Panc1 (cell line): ENCODE data around the gene URAD. TPM values are rescaled to one million over a fixed set of nuclear protein-coding genes. Genes with fewer than 3 reads are reported as not detected.

ENCODE experiments used
- ATAC-seq: fragments of 200-7000 bp; cut with Tn5 transposase; 2 replicates; pipeline ENCODE4 v1.9.1; 2020; ENCODE audit warnings: mild to moderate bottlenecking, moderate library complexity
- BruUV-seq: library from RNA; stranded (reverse); fragments of 400-500 nt; replicated peaks from 2 replicates; lab custom pipeline; 2021; lab: Mats Ljungman, UMichigan
- CTCF ChIA-PET: fragments of 300-600 bp; sonication (Branson Sonifier 250); formaldehyde crosslinking; loops from one replicate; lab custom pipeline; 2022; ENCODE audit warnings: antibody characterized with exemption; lab: Charles Lee
- POLR2A ChIA-PET: fragments of 300-600 bp; sonication (Branson Sonifier 250); formaldehyde crosslinking; loops from one replicate; lab custom pipeline; 2022; ENCODE audit warnings: antibody characterized with exemption; lab: Charles Lee
- DNase-seq: peaks from one replicate; pipeline ENCODE4 v3.0.0-alpha.2; 2010; ENCODE audit warnings: low read depth, low spot score
- H3K27ac ChIP-seq: 2 replicates; pipeline ENCODE4 v1.5.1; 2011; ENCODE audit warnings: mild to moderate bottlenecking, low read length, inconsistent platforms
- H3K27me3 ChIP-seq: fragments of 200-500 bp; sonication (Bioruptor generic); 2 replicates; pipeline ENCODE4 v1.6.0; 2014; ENCODE audit warnings: low read length, inconsistent platforms; ENCODE audit not compliant: control insufficient read depth, insufficient read depth
- H3K36me3 ChIP-seq: fragments of 200-500 bp; sonication (Bioruptor generic); 2 replicates; pipeline ENCODE4 v1.5.1; 2014; ENCODE audit warnings: inconsistent platforms, mild to moderate bottlenecking, low read length, moderate library complexity; ENCODE audit not compliant: control insufficient read depth, insufficient read depth
- H3K4me1 ChIP-seq: 2 replicates; pipeline ENCODE4 v1.5.1; 2011; ENCODE audit warnings: inconsistent platforms, mild to moderate bottlenecking, low read length, moderate library complexity; ENCODE audit not compliant: control insufficient read depth, insufficient read depth
- H3K4me3 ChIP-seq, 2 experiments: 2 replicates each; pipeline ENCODE4 v1.5.1; 2011 to 2012; ENCODE audit warnings: low read depth in 2 of 2, low read length in 2 of 2, mild to moderate bottlenecking in 2 of 2, inconsistent platforms in 1 of 2, moderate library complexity in 1 of 2
- H3K9me3 ChIP-seq: fragments of 200-500 bp; sonication (Bioruptor generic); 2 replicates; pipeline ENCODE4 v1.5.1; 2014; ENCODE audit warnings: low read depth, mild to moderate bottlenecking, inconsistent platforms, low read length, moderate library complexity; ENCODE audit not compliant: control insufficient read depth, insufficient read depth
- POLR2AphosphoS5 ChIP-seq: IDR thresholded peaks from 2 replicates; pipeline ENCODE4 v1.6.1; 2012; ENCODE audit warnings: mild to moderate bottlenecking, low read depth, low read length, moderate library complexity
- SIN3A ChIP-seq: IDR thresholded peaks from 2 replicates; pipeline ENCODE4 v1.6.1; 2012; ENCODE audit warnings: low read depth, mild to moderate bottlenecking, low read length, moderate library complexity, borderline replicate concordance; ENCODE audit not compliant: insufficient read depth
- TCF7L2 ChIP-seq: IDR thresholded peaks from 2 replicates; pipeline ENCODE4 v1.6.1; 2011; ENCODE audit warnings: mild to moderate bottlenecking, low read depth, low read length, inconsistent platforms
- in situ Hi-C: cut with HindIII; loops from 2 replicates; pipeline ENCODE4 v1.10.0; 2016; ENCODE audit warnings: low sequenced_read_pairs, low pct_unique_long_range_greater_than_20kb
- intact Hi-C: fragments of 100-400 bp; cut with micrococcal nuclease; formaldehyde crosslinking; loops from one replicate; pipeline ENCODE4 v1.10.0; 2022; ENCODE audit not compliant: unreplicated experiment
- total RNA-seq: library from RNA; stranded (reverse); gene quantifications from one replicate; pipeline ENCODE4 v1.2.1, GENCODE V29; 2021; ENCODE audit not compliant: unreplicated experiment
- TF ChIP-seq, protein P1 (sequence below): fragments of 450-650 bp; IDR thresholded peaks from 2 replicates; pipeline ENCODE4 v1.5.1; 2017; ENCODE audit warnings: mild to moderate bottlenecking
- TF ChIP-seq, protein P2 (sequence below), 2 experiments: IDR thresholded peaks; 2 replicates each; pipeline ENCODE4 v1.6.1; 2011 to 2012; ENCODE audit warnings: low read depth in 2 of 2, control low read depth in 1 of 2, low read length in 1 of 2, mild to moderate bottlenecking in 1 of 2, moderate library complexity in 1 of 2; ENCODE audit not compliant: insufficient read depth in 1 of 2

Gene URAD
- total RNA-seq, 1 experiment from 2014 or later = not detected

DNA sequence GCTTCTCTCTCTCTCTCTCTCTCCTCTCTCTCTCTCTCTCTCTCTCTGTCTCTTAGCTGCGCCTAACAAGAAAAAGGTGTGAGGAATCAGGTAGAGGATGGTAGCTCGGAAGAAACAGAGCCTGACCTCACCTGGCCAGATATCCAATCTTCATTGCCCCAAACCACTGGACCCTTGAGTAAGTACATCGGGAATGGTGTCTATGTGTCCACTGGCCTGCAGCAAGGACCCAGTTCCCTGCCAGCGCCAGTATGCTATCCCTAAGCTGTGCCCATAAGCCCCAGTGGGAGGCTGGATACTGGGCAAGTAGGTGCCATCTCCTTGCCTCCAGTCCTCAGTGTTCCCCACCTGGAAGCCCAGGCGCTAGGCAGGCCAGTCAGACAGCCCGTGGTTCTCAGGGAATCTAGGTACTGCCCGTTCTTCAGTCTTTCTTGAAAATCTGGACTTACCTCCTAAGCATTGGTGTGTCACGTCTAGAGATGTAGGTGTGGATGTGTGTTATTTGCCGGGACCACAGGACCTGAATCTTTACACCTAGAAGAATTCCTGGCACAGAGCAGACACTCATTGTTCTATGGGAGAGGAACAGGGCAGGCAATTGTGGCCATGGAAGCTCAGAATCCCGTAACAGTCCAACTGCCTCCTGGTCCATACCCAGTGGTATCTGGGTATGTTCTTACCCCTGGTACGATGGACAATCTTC, 7.3 kb downstream of the URAD start:
- CTCF ChIA-PET = interaction anchor here (0.8 kb wide), 1 partner anchor 152 kb away, joined by 3 read pairs; no protein-coding TSS in a partner anchor
- H3K36me3 ChIP-seq = no peaks in the 10 kb centered on the region
- no peaks in the 10 kb centered on the region for H3K27me3 ChIP-seq
- H3K4me3 ChIP-seq = no peak overlapping the region
- H3K4me1 ChIP-seq = no peaks in the 10 kb centered on the region
- intact Hi-C loops = loop anchor here (10.0 kb wide), 3 partner anchors 146 to 616 kb away; no protein-coding TSS in a partner anchor
- no TSS peak for BruUV-seq
- POLR2A ChIA-PET = interaction anchor here (0.7 kb wide), 1 partner anchor 591 kb away, joined by 12 read pairs; no protein-coding TSS in a partner anchor
- DNase-seq (no peak), ATAC-seq (no peak)
- TF ChIP-seq SIN3A (no peak), TCF7L2 (no peak), POLR2AphosphoS5 (no peak)
- TF ChIP-seq, protein P1, sequence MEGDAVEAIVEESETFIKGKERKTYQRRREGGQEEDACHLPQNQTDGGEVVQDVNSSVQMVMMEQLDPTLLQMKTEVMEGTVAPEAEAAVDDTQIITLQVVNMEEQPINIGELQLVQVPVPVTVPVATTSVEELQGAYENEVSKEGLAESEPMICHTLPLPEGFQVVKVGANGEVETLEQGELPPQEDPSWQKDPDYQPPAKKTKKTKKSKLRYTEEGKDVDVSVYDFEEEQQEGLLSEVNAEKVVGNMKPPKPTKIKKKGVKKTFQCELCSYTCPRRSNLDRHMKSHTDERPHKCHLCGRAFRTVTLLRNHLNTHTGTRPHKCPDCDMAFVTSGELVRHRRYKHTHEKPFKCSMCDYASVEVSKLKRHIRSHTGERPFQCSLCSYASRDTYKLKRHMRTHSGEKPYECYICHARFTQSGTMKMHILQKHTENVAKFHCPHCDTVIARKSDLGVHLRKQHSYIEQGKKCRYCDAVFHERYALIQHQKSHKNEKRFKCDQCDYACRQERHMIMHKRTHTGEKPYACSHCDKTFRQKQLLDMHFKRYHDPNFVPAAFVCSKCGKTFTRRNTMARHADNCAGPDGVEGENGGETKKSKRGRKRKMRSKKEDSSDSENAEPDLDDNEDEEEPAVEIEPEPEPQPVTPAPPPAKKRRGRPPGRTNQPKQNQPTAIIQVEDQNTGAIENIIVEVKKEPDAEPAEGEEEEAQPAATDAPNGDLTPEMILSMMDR = no peak
- TF ChIP-seq, protein P2, sequence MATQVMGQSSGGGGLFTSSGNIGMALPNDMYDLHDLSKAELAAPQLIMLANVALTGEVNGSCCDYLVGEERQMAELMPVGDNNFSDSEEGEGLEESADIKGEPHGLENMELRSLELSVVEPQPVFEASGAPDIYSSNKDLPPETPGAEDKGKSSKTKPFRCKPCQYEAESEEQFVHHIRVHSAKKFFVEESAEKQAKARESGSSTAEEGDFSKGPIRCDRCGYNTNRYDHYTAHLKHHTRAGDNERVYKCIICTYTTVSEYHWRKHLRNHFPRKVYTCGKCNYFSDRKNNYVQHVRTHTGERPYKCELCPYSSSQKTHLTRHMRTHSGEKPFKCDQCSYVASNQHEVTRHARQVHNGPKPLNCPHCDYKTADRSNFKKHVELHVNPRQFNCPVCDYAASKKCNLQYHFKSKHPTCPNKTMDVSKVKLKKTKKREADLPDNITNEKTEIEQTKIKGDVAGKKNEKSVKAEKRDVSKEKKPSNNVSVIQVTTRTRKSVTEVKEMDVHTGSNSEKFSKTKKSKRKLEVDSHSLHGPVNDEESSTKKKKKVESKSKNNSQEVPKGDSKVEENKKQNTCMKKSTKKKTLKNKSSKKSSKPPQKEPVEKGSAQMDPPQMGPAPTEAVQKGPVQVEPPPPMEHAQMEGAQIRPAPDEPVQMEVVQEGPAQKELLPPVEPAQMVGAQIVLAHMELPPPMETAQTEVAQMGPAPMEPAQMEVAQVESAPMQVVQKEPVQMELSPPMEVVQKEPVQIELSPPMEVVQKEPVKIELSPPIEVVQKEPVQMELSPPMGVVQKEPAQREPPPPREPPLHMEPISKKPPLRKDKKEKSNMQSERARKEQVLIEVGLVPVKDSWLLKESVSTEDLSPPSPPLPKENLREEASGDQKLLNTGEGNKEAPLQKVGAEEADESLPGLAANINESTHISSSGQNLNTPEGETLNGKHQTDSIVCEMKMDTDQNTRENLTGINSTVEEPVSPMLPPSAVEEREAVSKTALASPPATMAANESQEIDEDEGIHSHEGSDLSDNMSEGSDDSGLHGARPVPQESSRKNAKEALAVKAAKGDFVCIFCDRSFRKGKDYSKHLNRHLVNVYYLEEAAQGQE (IDR thresholded peaks at IDR 0.05; ENCODE audit: insufficient read depth in 1 of 2, low read depth in 2 of 2, low read length in 1 of 2) = no peak
- no peak overlapping the region for H3K27ac ChIP-seq
- H3K9me3 ChIP-seq = no peaks in the 10 kb centered on the region
- in situ Hi-C loops = no loop called here

DNA sequence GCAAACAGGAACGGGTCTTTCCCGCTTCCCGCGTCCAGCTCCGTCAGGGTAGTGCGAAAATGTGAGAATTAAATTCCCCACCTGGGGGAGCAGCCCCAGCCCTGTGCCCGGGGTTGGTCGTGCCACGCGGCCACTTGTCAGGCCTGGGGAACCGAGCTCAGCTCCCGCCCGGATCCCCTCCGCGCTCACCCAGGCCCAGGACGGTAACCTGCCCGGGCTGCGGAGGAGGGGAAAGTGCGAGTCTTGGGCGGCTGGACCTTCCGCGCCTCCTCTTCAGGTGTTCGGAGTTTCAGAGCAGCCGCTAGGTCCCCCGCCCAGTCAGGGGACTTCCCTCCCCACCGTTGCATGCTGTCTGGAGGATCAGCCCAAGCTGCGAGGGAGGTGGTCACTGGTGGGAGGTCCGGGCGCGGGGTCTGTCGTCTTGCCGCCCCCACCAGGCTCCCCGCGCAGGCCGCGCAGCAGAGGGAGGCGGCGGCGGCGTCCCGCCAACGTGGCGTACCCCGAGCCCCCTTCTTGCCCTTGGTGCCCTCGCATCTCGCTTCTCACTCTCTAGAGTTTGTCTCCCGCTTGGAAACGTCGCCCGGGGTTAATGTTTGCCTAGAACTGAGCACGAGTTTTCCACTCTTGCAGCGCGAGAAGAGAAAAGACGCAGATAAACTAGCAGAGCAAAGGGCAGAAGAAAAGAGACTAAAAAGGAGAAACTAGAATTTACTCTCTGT, 8.1 kb downstream of the URAD start:
- DNase-seq (no peak), ATAC-seq (no peak)
- H3K9me3 ChIP-seq = no peaks in the 10 kb centered on the region
- ChIA-PET POLR2A (interaction anchor here (0.7 kb wide), 1 partner anchor 591 kb away, joined by 12 read pairs; no protein-coding TSS in a partner anchor), CTCF (interaction anchor here (0.8 kb wide), 1 partner anchor 152 kb away, joined by 3 read pairs; no protein-coding TSS in a partner anchor)
- no peaks in the 10 kb centered on the region for H3K27me3 ChIP-seq
- intact Hi-C loops (loop anchor here (10.0 kb wide), 3 partner anchors 146 to 616 kb away; no protein-coding TSS in a partner anchor), in situ Hi-C loops (no loop called here)
- H3K36me3 ChIP-seq = no peaks in the 10 kb centered on the region
- no TSS peak for BruUV-seq
- no peak for TF ChIP-seq POLR2AphosphoS5
- TF ChIP-seq, protein P1 = no peak
- TF ChIP-seq, protein P2 (IDR thresholded peaks at IDR 0.05; ENCODE audit: insufficient read depth in 1 of 2, low read depth in 2 of 2, low read length in 1 of 2) = no peak
- TF ChIP-seq SIN3A = no peak
- no peak for TF ChIP-seq TCF7L2
- H3K4me1 ChIP-seq = no peaks in the 10 kb centered on the region
- H3K4me3 ChIP-seq = no peak overlapping the region
- no peak overlapping the region for H3K27ac ChIP-seq
